T-helper 22 cell (primary cell): Measurements from ENCODE around the gene GMCL2.

Experiments
- DNase-seq: peaks from one replicate; pipeline ENCODE4 v3.0.0-alpha.2; 2020; ENCODE audit warnings: low read depth

Gene GMCL2

DNA sequence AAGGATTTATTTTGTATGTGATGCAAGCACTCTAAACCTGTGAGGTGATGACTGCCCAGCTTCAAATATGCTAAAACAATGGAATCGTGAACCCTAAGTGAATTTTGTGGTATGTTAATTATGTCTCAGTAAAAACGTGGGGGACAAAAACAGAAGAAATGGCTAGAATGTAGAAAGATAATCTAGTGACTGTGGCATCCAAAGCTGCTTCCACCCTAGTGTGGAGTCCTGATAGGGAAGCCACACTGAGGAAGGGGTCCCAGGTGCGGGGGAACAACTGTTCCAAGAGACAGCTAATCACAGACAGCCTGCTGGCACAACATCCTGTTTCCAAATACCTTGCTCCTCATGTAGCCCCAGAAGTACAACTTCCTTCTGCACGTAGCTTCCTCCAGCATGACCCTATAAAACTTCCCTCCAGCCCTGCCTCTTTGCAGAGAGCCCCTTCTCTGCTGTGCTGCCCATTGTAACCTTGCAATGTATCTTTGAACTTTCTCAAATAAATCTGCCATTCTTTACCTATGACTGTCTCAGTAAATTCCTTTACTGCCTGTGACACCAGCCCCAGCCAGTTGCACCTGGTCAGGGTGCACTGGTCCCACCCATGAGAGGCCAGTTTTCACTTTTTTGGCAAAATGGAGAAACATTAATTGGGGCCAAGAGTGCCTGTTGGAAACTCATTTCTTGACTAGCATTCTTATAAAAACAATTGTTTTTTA lies 4.9 kb downstream of the GMCL2 start:
- no peak for DNase-seq

DNA sequence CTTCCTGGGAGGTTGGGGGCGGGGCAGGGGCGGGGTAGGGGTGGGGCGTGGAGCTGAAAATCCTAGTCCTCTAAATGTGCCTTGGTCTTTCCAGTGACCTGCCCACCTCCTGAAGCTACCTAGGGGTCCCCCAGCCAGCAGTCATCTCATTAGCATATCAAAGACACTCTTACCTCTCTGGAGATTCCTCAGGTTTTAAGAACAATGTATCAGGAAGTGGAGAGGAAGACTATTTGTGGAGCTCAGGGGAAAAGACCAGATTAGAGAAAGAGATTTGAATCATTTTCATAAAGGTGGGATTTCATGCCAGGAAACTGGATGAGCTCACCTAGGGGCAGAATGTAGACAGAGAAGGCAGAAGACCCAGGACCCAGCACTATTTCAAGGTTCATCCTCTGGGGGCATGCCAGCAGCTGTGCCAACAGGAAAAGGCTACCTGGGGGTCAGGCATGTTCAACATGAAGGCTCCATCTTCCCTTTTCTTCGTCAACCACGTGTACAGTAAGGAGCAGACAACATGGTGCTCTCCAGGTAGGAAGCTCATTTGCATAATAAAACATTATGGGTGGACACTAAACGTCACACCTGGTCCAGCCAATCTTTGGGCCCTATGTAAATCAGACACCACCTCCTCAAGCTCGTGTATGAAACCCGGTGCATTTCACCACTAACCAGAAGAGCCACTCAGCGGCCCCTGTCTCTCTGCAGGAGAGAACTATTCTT lies 6.9 kb downstream of the GMCL2 start:
- DNase-seq, result no peak

DNA sequence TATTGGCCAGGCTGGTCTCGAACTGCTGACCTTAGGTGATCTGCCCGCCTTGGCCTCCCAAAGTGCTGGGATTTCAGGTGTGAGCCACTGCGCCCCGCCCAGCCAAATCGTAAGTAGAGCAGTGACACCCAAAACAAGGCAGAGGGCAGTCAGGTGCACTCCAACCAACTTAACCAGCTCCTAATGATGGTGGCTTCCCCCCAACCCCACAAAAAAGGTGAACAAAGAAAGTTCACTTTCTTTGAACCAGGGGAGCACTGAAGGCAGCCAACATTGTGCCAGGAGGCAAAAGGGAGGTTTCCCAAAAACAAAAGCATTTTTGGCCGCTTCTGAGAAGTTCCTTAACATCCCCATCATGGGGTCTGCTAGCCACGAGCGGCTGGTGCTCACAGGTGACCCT lies 9.6 kb downstream of the GMCL2 start:
- DNase-seq, result no peak

DNA sequence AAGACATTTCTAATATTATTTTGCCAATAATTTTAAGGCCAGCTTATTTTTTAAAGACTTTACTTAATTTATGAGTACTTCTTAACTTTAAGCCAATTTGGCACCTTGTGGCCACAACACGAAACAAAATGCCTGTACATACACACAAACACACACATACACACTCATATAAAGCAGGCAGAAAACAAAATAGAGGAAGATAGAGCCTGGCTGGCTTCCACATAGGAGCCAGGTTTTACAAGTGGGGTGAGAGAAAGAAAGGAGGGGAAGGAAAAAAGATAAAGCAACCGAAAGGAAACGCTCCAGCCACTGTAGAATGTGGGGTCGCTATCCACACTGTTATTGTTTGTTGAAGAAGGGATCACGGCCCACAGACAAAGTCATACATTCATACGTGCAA lies 10.4 kb downstream of the GMCL2 start:
- DNase-seq, result no peak

DNA sequence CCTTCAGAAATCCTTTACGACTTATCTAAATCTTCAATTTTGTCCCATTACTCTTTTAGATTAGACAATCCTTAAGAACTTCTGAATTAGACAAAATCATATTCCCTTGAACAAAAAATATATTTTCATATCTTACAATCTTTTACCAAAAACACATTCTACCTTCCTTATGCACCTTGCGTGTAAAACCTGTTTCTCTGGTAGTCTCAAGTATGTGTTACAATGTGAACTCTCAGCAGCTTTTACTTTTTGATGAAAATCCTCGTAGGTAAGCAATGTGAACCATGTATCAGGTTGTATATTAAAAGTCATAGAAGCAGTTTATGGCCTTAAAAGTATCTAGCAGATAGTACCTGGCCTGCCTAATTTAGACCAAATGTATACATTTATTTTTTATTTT lies 12.7 kb downstream of the GMCL2 start:
- no peak for DNase-seq

DNA sequence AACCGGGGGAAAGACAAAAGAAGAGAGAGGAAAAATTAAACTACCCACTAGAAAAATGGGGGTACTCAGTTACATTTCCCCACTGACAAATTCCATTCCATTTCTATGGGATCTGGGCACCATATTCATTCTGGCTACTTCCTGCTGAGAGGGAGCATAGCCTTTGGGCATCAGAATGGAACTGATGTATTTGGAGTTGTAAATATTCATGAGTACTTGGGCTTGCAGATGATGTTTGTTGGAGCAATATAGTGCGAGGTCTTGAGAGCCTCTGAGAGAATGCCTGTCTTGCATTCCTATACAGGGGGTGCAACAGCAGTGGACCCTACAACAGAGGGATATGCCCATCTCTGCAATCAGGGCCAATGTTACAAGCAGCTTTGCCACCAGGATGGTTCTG lies 16.7 kb downstream of the GMCL2 start:
- no peak for DNase-seq

DNA sequence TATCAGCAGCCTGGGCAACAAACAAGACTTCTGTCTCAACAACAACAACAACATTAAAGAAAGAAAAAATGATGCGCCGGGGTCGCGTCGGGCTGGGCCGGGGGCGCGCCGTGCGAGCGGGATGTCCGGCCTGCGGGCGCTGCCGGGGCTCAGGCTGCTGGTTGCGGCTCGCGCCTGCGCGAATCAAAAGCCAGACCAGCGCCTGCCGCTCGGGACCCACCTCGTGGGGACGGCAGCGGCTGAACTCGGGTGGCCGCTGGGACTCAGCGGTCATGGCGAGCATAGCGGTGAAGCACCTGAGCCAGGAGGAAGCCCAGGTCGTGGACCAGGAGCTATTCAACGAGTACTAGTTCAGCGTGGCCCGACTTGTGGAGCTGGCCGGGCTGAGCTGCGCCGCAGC lies 21.6 kb downstream of the GMCL2 start:
- DNase-seq, result no peak

DNA sequence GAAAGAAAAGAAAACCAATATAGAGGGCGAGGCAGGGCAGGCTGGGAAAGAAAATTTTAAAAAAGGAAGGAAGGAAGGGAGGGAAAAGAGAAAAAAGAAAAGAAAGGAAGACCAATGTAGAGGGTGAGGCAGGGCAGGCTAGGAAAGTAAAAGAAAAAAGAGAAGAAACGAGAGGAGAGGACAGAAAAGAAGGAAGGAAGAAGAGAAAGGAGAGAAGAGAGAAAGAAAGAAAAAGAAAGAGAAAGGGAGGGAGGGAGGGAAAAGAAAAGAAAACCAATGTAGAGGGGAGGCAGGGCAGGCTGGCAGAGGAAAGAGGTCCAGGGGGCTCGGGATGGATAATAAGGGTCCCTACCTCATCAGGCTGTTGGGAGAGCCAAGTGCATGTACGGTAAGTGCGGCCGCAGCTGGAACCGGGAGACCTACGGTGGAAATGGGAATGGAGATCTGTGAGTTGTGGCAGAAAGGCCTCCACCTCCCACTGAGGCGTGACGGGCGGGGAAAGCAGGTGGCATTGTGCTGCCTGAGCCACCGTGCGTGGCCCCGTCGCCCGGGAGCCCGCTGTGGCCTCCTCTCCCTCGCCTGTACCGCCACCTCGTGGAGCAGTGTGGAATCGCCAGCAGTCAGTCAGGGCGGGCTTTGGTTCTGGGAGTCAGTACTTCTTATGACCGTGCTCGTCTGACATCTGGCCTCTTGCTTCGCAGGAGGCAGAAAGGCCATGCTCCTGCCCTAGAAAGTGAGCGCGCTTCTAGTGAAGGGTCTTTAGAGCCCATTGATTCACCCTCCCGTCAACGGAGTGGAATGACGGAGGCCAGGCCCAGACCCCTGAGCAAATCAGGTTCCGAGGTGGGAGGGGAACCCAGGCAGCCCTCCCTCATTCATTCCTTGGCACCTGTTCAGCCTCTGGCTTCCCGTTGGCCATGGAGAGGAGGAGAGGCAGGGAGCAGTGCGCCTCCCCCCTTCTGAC lies 23.1 kb downstream of the GMCL2 start:
- DNase-seq, result peak; percentile 66

DNA sequence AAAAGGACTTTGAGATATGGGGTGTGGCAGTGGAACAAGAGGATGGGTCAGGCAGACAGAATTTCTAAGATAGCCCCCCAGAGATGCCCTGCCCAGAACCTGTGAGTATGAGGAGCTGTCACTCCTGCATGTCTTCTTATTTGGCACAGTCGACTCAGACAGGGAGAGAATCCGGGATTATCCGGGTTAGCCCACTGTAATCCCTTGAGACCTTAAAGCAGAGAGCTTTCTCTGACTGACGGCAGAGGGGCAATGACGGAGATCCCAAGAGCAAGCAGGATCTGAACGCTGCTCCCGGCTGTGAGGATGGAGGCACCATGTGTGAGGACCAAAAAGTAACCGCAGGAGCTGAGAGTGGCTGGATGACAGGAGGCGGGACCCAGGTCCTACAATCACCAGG lies 24.7 kb downstream of the GMCL2 start:
- no peak for DNase-seq

DNA sequence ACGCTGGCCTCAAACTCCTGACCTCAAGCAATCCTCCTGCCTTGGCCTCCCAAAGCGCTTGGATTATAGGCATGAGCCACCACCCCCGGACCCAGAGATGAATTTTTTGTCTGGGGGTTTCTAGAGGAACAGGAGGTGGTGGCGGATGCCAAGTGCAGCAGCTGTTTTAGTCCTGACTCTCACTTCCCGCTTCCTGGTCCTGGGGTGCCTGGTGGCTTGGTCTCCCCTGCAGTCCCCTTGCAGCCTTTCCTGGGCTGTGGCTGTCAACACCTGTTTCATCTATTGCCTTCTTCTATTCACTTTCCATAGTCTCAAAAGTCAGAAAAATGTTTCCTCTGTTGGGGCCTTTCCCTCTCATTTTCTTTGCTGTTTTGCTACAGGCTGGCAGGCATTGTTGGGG lies 27.0 kb downstream of the GMCL2 start:
- DNase-seq, result no peak

DNA sequence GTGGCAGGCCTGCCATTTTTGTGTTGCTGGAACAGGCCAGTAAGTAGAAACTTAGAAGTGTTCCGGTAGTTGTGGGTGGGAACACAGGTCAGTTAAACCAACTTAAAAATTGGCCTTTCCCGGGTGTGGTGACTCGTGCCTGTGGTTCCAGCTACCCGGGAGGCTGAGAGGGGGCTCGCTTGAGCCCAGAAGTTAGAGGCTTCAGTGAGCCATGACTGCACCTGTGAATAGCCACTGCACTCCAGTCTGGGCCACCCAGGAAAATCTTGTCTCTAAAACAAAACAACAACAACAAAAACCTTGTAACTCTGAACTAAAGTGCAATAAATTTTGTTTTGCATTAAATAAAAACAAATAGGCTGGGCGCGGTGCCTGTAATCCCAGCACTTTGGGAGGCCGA lies 32.1 kb downstream of the GMCL2 start:
- DNase-seq, result no peak

DNA sequence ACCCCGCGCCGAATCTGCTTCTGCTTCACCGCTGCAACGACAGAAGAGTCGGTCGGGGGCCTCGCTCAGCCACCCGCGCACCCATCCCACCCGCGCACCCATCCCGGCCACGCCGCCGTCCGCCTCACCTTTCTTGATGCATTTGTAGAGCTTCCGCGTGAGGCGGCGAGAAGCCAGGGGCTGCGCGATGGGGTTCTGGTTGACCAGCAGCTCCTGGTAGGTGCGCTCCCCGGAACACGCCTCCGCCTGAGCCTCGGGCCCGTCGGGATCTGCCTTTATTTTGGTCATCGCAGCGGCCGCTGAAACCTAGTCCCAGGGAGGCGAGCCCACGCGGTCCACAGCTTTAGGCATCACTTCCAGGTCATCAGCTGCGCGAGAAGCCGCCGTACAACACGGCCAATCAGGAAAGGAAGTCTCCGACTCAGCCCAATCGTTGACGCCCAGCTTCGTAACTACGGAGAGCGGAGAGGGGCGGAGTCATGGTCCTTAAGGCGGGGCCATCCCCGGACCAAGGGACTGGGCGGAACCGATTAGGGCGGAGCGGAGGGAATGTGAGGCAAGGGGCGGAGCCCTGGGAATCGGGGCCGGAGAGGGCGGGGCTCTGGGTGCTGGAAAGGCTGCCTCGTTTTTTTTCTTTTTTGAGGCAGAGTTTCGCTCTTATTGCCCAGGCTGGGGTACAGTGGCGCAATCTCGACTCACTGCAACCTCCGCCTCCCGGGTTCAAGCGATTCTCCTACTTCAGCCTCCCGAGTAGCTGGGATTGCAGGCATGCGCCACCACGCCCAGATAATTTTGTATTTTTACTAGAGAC lies 33.4 kb downstream of the GMCL2 start, which contains the start of gene NHP2:
TSS of gene NHP2 (minus strand) at position 356 of the 811 bp plus-strand sequence. CDS start at position 288, 68 bp downstream.
- peak; percentile 94 for DNase-seq

DNA sequence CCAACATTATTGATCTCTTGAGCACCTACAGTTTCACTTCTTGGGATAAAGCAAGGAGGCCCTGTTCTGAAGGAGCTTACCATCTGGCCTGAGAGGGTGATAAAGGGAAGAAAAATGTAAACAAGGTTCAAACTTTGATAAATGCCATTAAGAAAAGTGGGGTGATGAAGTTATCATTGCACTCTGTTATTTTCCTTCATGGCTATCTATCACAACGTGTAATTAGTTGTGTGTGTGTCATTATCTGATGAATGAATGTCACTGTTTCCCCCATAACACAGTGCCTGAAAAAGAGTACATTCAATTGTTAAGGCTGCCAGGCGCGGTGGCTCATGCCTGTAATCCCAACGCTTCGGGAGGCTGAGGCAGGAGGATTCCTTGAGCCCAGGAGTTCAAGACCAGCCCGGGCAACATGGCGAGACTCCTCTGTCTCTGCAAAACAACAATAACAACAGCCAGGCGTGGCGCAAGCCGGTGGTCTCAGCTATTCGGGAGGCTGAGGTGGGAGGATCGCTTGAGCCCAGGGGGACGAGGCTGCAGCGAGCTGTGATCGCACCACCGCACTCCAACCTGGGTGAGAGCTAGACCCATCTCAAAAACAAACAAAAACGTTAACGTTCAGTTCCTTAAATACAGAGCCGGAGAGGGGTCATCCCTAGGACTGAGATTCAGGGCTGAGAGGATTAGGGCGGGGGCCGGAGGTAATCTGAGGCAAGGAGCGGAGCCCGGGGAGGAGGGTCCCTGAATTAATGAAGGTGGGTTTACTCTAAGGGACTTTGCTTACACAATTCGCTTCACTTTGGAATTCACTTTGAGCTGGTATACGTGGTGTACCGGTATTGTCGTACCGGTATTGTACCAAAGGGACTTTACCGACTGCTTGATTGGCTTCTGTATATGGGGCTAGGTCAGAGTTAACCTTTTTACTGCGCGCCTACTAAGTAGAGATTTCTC lies 34.4 kb downstream of the GMCL2 start:
- DNase-seq, result no peak

DNA sequence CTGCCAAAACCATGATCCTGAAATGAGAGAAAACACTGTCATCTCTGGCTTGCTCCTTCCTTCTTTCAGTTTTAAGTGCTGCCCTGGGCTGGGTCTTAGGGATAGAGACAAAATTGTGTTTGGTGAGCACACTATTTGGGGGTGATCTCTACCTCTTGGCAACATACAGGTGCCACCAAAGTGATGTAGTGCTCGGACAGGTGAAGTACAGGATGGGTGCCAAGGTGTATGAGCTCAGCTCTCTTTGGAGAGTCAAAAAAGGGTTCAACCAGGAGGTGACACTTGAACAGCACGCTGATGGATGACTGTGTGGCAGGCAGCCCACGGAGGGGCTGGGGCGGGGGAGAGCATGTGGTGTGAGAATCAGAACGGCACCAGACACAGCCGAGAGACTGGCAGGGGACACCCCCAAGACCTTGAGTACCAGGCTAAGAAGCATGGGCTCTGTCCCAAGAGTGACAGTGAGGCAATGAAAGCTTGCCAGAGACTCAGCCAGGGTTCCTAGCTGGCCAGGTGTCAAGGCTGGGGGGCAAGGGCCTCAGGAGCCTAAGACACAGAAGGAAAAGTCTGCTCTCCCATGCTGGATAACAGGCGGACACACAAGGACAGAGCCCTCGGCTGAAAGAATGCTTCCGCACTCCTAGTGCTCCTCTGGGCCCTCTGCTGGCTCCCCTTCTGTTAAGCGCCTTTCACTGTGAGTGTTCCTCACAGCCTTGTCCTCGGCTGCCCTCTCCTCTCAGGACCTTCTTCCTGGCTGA lies 36.0 kb downstream of the GMCL2 start:
- no peak for DNase-seq

DNA sequence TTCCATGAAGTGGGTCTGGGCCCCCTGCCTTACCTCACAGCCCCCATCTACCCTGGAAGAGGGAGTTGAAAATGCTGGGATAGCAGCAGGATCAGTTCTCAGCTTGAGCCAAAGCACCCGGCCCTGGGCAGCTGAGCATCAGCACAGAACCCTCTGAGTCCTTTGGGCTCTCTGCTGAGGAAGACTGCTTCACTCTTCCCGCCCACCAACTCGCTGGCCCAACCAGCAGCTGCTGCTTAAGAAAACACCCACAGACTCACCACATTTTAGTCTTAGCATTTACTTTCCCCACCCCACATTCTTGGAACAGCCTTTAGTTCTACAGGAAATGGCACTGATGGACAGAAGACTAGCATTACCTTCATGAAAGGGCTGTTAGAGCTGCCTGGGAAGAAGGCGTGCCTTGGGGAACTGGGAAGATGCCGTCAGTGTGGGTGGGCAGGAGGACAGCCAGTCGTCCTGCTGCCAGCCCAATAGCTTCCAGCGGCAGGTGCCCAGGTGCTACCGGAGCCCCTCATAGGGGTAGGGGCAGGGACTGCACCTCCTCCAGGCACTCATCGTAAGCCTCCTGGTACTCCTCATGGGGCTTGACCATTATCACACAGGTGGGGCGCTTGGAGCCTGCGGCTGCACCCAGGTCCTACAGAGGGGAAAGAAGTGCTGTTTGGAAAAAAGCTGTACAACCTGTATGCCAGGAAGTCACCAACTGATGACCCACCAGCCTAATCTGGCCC lies 37.8 kb downstream of the GMCL2 start:
- no peak for DNase-seq

DNA sequence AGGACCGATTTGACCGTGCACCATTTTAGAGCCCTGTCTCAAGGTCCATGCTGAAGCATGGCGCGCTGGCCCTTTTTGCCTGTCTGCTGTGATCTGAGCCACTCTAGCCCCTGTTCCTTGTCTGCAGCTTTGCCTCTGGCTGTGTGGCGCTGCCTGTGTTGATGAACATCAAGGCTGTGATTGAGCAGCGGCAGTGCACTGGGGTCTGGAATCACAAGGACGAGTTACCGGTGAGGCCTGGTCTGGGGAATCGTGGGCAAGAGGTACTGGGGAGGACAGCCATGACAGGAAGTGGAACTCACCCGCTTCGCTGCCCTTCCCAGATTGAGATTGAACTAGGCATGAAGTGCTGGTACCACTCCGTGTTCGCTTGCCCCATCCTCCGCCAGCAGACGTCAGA lies 39.8 kb downstream of the GMCL2 start:
- no peak for DNase-seq

DNA sequence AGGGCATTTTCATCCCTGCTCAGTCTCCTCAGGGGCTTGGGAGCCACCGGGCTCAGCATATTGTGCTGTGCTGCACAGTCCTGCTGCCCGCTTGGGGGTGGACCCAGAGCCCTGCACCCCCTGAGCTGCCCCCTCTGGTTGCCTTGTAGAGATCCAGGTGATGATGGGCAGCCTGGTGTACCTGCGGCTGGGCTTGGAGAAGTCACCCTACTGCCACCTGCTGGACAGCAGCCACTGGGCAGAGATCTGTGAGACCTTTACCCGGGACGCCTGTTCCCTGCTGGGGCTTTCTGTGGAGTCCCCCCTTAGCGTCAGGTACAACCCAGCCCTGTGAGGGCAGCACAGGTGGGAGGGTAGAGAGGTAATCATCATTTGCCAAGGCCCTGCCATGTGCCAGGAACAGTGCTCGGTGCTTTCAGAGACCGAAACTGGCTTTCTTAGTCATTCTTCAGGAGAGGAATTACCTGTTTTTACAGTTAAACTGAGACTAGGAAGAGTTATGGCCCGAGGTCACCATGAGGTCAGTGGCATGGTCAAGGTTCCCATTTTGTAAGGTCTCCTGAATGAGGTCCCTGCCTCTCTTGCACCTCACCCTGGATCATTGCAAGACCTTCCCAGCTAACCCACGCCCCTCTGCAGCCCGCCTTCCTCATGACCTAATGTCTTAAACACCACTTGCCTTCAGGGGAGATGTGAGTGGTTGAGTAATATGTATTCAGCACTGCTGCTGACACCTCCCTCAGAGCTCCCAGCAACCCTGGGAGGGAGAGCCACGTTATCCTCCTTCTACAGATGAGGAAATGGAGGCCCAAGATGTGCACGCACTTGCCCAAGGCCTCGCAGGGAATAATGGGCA lies 41.0 kb downstream of the GMCL2 start:
- DNase-seq, result peak; percentile 44

DNA sequence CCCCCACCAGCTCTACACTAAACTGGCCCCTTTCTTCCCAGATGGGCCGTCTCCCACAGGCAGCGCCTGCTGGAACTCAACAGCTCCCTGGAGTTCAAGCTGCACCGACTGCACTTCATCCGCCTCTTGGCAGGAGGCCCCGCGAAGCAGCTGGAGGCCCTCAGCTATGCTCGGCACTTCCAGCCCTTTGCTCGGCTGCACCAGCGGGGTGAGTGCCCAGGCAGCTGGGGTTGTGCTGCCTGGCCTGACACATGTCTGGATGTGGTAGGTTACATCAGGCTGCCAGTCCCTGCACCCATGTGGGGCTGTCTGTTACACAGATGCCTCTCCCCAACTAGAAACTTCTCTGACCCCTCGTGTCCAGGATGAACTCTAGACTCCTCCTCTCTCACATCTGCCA lies 43.3 kb downstream of the GMCL2 start:
- no peak for DNase-seq
